Tibial artery (tissue), 4 donors: ENCODE measurements around the gene NOL7.

ENCODE experiments used
- DNase-seq, 2 donors: peaks; one replicate each; pipeline ENCODE4 v3.0.0-alpha.2; 2019
- H3K27ac ChIP-seq, 2 donors: fragments of 200-600 bp; sonication (generic) in 1 of 2; 1 replicate in 1 of 2; 2 replicates in 1 of 2; pipeline ENCODE4 v1.5.1; 2018 to 2019; ENCODE audit warnings: mild to moderate bottlenecking in 1 of 2
- H3K27me3 ChIP-seq, 2 donors: fragments of 200-600 bp; sonication (generic) in 1 of 2; one replicate each; pipeline versions ENCODE4 v1.5.1 to v1.6.0; 2016 to 2019
- H3K36me3 ChIP-seq, 3 donors: fragments of 200-600 bp; sonication (generic) in 2 of 3; one replicate each; pipeline ENCODE4 v1.5.1; 2016 to 2019; ENCODE audit warnings: mild to moderate bottlenecking in 2 of 3
- H3K4me1 ChIP-seq, 4 donors: fragments of 200-600 bp; sonication (generic) in 2 of 4; 1 replicate in 3 of 4; 2 replicates in 1 of 4; pipeline ENCODE4 v1.5.1; 2016 to 2019
- H3K4me3 ChIP-seq, 2 donors: fragments of 200-600 bp; sonication (generic) in 1 of 2; 1 replicate in 1 of 2; 2 replicates in 1 of 2; pipeline ENCODE4 v1.5.1; 2018 to 2019; ENCODE audit warnings: mild to moderate bottlenecking in 2 of 2
- H3K9me3 ChIP-seq, 3 donors: fragments of 200-600 bp; sonication (generic) in 1 of 3; one replicate each; pipeline ENCODE4 v1.5.1; 2016 to 2019
- intact Hi-C: fragments of 100-400 bp; cut with DNase I; formaldehyde crosslinking; loops from one replicate; pipeline ENCODE4 v1.15.0; 2023; ENCODE audit warnings: low total_unique reads
- TF ChIP-seq, protein P1 (sequence below), 2 experiments: fragments of 200-600 bp in 1 of 2; fragments of 450-650 bp in 1 of 2; IDR thresholded peaks; one replicate each; pipeline ENCODE4 v1.5.1; 2017 to 2019; ENCODE audit warnings: antibody characterized with exemption in 2 of 2, mild to moderate bottlenecking in 1 of 2, moderate library complexity in 1 of 2

The NOL7 gene

DNA sequence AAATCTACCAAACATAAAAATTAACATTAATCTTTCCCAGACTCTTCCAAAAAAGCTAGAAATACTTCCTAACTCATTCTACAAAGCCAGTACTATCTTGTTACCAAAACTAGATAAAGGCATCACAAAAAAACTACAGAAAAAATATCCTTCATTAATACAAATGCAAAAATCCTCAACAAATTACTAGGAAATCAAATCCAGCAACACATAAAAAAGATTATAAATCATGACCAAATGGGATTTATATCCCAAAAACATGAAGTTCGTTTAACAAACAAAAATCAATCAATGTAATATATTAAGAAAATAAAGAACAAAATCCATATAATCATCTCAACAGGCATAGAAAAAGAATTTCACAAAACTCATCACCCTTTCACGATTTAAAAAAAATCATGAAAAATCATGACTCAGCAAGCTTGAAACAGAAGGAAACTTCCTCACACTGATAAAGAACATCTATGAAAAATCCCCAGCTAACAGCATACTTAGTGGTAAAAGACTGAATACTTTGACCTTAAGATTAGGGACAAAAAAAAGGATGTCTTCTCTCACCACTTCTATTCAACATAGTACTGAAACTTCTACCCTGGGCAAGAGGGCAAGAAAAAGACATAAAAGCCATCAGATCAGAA lies 53.3 kb downstream of the NOL7 start:
- TF ChIP-seq, protein P1, sequence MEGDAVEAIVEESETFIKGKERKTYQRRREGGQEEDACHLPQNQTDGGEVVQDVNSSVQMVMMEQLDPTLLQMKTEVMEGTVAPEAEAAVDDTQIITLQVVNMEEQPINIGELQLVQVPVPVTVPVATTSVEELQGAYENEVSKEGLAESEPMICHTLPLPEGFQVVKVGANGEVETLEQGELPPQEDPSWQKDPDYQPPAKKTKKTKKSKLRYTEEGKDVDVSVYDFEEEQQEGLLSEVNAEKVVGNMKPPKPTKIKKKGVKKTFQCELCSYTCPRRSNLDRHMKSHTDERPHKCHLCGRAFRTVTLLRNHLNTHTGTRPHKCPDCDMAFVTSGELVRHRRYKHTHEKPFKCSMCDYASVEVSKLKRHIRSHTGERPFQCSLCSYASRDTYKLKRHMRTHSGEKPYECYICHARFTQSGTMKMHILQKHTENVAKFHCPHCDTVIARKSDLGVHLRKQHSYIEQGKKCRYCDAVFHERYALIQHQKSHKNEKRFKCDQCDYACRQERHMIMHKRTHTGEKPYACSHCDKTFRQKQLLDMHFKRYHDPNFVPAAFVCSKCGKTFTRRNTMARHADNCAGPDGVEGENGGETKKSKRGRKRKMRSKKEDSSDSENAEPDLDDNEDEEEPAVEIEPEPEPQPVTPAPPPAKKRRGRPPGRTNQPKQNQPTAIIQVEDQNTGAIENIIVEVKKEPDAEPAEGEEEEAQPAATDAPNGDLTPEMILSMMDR (IDR thresholded peaks at IDR 0.05): no peak
- H3K4me1 ChIP-seq: peaks cover 0 to 49% (median 5%) of the 10 kb centered on the region in 4 donors
- no peaks in the 10 kb centered on the region for H3K36me3 ChIP-seq
- DNase-seq: no peak
- no peak overlapping the region for H3K4me3 ChIP-seq
- intact Hi-C loops: no loop called here
- H3K27me3 ChIP-seq: no peaks in the 10 kb centered on the region
- no peaks in the 10 kb centered on the region for H3K9me3 ChIP-seq
- no peak overlapping the region for H3K27ac ChIP-seq

DNA sequence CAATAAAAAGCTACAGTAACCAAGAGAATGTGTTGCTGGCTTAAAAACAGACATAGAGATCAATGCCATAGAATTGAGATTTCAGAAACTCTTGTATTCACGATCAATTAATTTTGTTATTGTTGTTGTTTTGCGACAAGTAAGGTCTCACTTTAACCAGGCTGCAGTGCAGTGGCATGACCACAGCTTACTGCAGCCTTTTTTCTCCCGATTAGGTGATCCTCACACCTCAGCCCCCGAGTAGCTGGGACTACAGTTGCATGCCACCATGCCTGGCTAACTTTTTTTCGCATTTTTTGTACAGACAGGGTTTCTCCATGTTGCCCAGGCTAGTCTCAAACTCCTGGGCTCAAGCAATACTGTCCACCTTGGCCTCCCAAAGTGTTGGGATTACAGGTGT lies 54.3 kb downstream of the NOL7 start:
- Histone ChIP-seq H3K4me1 (peaks cover 0 to 42% (median 5%) of the 10 kb centered on the region in 4 donors), H3K27me3 (no peaks in the 10 kb centered on the region), H3K36me3 (no peaks in the 10 kb centered on the region), H3K4me3 (no peak overlapping the region), H3K9me3 (no peaks in the 10 kb centered on the region), H3K27ac (no peak overlapping the region)
- intact Hi-C loops: no loop called here
- TF ChIP-seq, protein P1 (IDR thresholded peaks at IDR 0.05): no peak
- DNase-seq: no peak
